GM12878 (cell line): Measurements from ENCODE around the gene KCNMB2. TPM values are rescaled to one million over a fixed set of nuclear protein-coding genes. Genes with fewer than 3 reads are reported as not detected.
A peak's percentile ranks its signal among the peaks of the same experiment; 100 is the strongest.

Source experiments
- BACH1 ChIP-seq: fragments of 450-650 bp; IDR thresholded peaks from 2 replicates; pipeline ENCODE4 v1.6.1; 2017; ENCODE audit warnings: mild to moderate bottlenecking, borderline replicate concordance
- CTCF ChIP-seq, 3 experiments: IDR thresholded peaks in 2 of 3; conservative IDR thresholded peaks in 1 of 3; 2 replicates each; pipeline ENCODE4 v1.5.1; 2011; ENCODE audit warnings: low read depth in 3 of 3, low read length in 3 of 3, mild to moderate bottlenecking in 3 of 3, control low read depth in 2 of 3, moderate library complexity in 2 of 3, inconsistent platforms in 1 of 3, mixed read lengths in 1 of 3; ENCODE audit not compliant: control insufficient read depth in 2 of 3, insufficient read depth in 1 of 3; ENCODE audit errors: extremely low read depth in 1 of 3
- EGR1 ChIP-seq, 2 experiments: IDR thresholded peaks; 1 replicate in 1 of 2; 2 replicates in 1 of 2; pipeline ENCODE4 v1.6.1; 2011 to 2012; ENCODE audit warnings: low read depth in 2 of 2, low read length in 2 of 2, borderline replicate concordance in 1 of 2, mild to moderate bottlenecking in 1 of 2, moderate library complexity in 1 of 2
- EP300 ChIP-seq, 2 experiments: fragments of 150-350 bp in 1 of 2; IDR thresholded peaks; 2 replicates each; pipeline ENCODE4 v1.6.1; 2011 to 2012; ENCODE audit warnings: low read depth in 2 of 2, low read length in 2 of 2, borderline replicate concordance in 1 of 2, improper control_type of control experiment in 1 of 2, inconsistent platforms in 1 of 2; ENCODE audit not compliant: control insufficient read depth in 1 of 2
- ESRRA ChIP-seq: IDR thresholded peaks from 2 replicates; pipeline ENCODE4 v1.6.1; 2012; ENCODE audit warnings: mild to moderate bottlenecking, low read length, improper control_type of control experiment
- HCFC1 ChIP-seq: fragments of 150-350 bp; IDR thresholded peaks from 2 replicates; pipeline ENCODE4 v1.6.1; 2014; ENCODE audit warnings: low read length
- IRF5 ChIP-seq: fragments of 450-650 bp; IDR thresholded peaks from 2 replicates; pipeline ENCODE4 v1.6.1; 2017; ENCODE audit warnings: borderline replicate concordance
- MYB ChIP-seq: fragments of 150-350 bp; IDR thresholded peaks from 2 replicates; pipeline ENCODE4 v1.6.1; 2014; ENCODE audit warnings: mild to moderate bottlenecking, low read depth, low read length, borderline replicate concordance
- PAX8 ChIP-seq: fragments of 450-650 bp; IDR thresholded peaks from 2 replicates; pipeline ENCODE4 v1.6.1; 2017; ENCODE audit warnings: mild to moderate bottlenecking, moderate library complexity
- RAD21 ChIP-seq: IDR thresholded peaks from 2 replicates; pipeline ENCODE4 v1.6.1; 2011; ENCODE audit warnings: mild to moderate bottlenecking, low read depth, low read length, moderate library complexity; ENCODE audit not compliant: insufficient read depth
- SMAD1 ChIP-seq: fragments of 450-650 bp; IDR thresholded peaks from 2 replicates; pipeline ENCODE4 v1.6.1; 2018; ENCODE audit warnings: mild to moderate bottlenecking, low read depth; ENCODE audit not compliant: partially characterized antibody
- SRF ChIP-seq, 2 experiments: IDR thresholded peaks; 2 replicates each; pipeline ENCODE4 v1.6.1; 2011; ENCODE audit warnings: low read depth in 2 of 2, low read length in 2 of 2, mild to moderate bottlenecking in 1 of 2, moderate library complexity in 1 of 2
- TARDBP ChIP-seq: IDR thresholded peaks from 2 replicates; pipeline ENCODE4 v1.6.1; 2016; ENCODE audit warnings: borderline replicate concordance
- ZNF24 ChIP-seq: fragments of 450-650 bp; IDR thresholded peaks from 2 replicates; pipeline ENCODE4 v1.6.1; 2017; ENCODE audit warnings: antibody characterized with exemption, mild to moderate bottlenecking
- polyA plus RNA-seq, 11 experiments: library from polyadenylated mRNA; depleted of rRNA in 4 of 11; unstranded in 6 of 11; stranded (reverse) in 5 of 11; fragments of >200 nt; fragmentation: Nextera tagmentation in 4 of 11; fragmentation: Illumina TruSeq in 1 of 11; extraction: Ambion mirVana in 4 of 11; extraction: Trizol in 1 of 11; gene quantifications; 1 replicate in 1 of 11; 2 replicates in 10 of 11; pipeline versions ENCODE4 v1.2.1 to v1.2.3, GENCODE V29; 2011 to 2016; ENCODE audit warnings: inconsistent platforms in 2 of 11, missing spikeins in 2 of 11, low read depth in 1 of 11
- total RNA-seq, 4 experiments: library from RNA; depleted of rRNA in 3 of 4; stranded (reverse); fragments of >200 nt in 3 of 4; fragmentation: Illumina TruSeq in 1 of 4; extraction: Trizol in 1 of 4; gene quantifications; 2 replicates each; pipeline versions ENCODE4 v1.2.1 to v1.2.3, GENCODE V29; 2013 to 2021
- TF ChIP-seq, protein P1 (sequence below): fragments of 450-650 bp; IDR thresholded peaks from 2 replicates; pipeline ENCODE4 v1.6.1; 2016; ENCODE audit warnings: mild to moderate bottlenecking, moderate library complexity, borderline replicate concordance

Gene KCNMB2
- total and polyA plus RNA-seq, 10 of the 15 experiments (the other 5 are each of a cell fraction or from before 2014, with no cell fraction given), result 0.22 to 18.8 (median 11.0) TPM

DNA sequence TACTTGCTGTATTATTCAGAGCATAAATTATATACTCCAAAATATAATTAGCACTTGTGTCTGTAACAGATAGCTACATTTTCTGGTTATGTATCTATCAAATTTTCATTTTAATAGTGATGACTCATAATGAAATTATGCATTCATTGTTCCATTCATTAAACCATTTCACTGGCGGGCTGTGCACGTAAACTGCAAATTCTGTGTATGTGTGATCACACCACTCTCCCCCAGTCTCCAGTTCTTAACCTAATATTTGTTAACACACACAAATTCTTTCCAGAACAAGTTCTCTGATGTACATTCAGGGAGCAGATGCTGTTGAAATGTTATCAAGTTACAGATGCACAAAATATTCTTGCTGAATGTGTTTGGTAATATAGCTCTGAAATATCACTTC lies 3.8 kb upstream of the KCNMB2 start (continued):
- TF ChIP-seq TARDBP, result no peak
- TF ChIP-seq EP300 (IDR thresholded peaks at IDR 0.05; ENCODE audit: borderline replicate concordance in 1 of 2, control insufficient read depth in 1 of 2, low read depth in 2 of 2, low read length in 2 of 2), result peak; percentile 82 to 85
- peak; percentile 66; the same call in 1 of the 2 replicates for TF ChIP-seq BACH1
- TF ChIP-seq IRF5, result no peak
- TF ChIP-seq CTCF (IDR thresholded peaks at IDR 0.05 in 2 of 3, conservative IDR thresholded peaks at IDR 0.05 in 1 of 3; ENCODE audit: control insufficient read depth in 2 of 3, extremely low read depth in 1 of 3, insufficient read depth in 1 of 3, low read depth in 3 of 3, low read length in 3 of 3), result no peak
- TF ChIP-seq SMAD1, result no peak
- TF ChIP-seq ESRRA, result no peak
- TF ChIP-seq MYB, result no peak
- TF ChIP-seq SRF (IDR thresholded peaks at IDR 0.05; ENCODE audit: low read depth in 2 of 2, low read length in 2 of 2), result 0 out of 4 replicates have a peak, but pooled peaks of 1 of the 2 experiments have one; percentile 29
- TF ChIP-seq, protein P1, sequence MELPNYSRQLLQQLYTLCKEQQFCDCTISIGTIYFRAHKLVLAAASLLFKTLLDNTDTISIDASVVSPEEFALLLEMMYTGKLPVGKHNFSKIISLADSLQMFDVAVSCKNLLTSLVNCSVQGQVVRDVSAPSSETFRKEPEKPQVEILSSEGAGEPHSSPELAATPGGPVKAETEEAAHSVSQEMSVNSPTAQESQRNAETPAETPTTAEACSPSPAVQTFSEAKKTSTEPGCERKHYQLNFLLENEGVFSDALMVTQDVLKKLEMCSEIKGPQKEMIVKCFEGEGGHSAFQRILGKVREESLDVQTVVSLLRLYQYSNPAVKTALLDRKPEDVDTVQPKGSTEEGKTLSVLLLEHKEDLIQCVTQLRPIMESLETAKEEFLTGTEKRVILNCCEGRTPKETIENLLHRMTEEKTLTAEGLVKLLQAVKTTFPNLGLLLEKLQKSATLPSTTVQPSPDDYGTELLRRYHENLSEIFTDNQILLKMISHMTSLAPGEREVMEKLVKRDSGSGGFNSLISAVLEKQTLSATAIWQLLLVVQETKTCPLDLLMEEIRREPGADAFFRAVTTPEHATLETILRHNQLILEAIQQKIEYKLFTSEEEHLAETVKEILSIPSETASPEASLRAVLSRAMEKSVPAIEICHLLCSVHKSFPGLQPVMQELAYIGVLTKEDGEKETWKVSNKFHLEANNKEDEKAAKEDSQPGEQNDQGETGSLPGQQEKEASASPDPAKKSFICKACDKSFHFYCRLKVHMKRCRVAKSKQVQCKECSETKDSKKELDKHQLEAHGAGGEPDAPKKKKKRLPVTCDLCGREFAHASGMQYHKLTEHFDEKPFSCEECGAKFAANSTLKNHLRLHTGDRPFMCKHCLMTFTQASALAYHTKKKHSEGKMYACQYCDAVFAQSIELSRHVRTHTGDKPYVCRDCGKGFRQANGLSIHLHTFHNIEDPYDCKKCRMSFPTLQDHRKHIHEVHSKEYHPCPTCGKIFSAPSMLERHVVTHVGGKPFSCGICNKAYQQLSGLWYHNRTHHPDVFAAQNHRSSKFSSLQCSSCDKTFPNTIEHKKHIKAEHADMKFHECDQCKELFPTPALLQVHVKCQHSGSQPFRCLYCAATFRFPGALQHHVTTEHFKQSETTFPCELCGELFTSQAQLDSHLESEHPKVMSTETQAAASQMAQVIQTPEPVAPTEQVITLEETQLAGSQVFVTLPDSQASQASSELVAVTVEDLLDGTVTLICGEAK, result no peak
- no peak for TF ChIP-seq HCFC1
- TF ChIP-seq ZNF24, result peak; percentile 62; the same call in 1 of the 2 replicates
- no peak for TF ChIP-seq PAX8
- no peak for TF ChIP-seq RAD21
- no peak for TF ChIP-seq EGR1 (IDR thresholded peaks at IDR 0.05; ENCODE audit: borderline replicate concordance in 1 of 2, low read depth in 2 of 2, low read length in 2 of 2)
